Fibroblast of lung (primary cell): ENCODE results near the gene PMM2. TPM values are rescaled to one million over a fixed set of nuclear protein-coding genes. Genes with fewer than 3 reads are reported as not detected.

Source experiments
- DNase-seq, 2 donors: peaks; one replicate each; pipeline versions ENCODE4 v3.0.0 to v3.0.0-alpha.2; 2010; ENCODE audit warnings: low read depth in 2 of 2
- H2AFZ ChIP-seq: 2 replicates; pipeline ENCODE4 v1.5.1; 2012; ENCODE audit warnings: low read length, control low read depth, inconsistent platforms
- H3K27ac ChIP-seq: 2 replicates; pipeline ENCODE4 v1.5.1; 2011; ENCODE audit warnings: low read length, control low read depth; ENCODE audit not compliant: insufficient read depth
- H3K27me3 ChIP-seq: 2 replicates; pipeline ENCODE4 v1.5.1; 2011; ENCODE audit warnings: mild to moderate bottlenecking, low read length; ENCODE audit not compliant: control insufficient read depth, insufficient read depth
- H3K36me3 ChIP-seq: 2 replicates; pipeline ENCODE4 v1.5.1; 2011; ENCODE audit warnings: low read length; ENCODE audit not compliant: control insufficient read depth, insufficient read depth
- H3K4me1 ChIP-seq: 2 replicates; pipeline ENCODE4 v1.5.1; 2011; ENCODE audit warnings: low read length; ENCODE audit not compliant: control insufficient read depth, insufficient read depth; ENCODE audit errors: extremely low read depth
- H3K4me2 ChIP-seq: 2 replicates; pipeline ENCODE4 v1.5.1; 2011; ENCODE audit warnings: low read length, control low read depth; ENCODE audit not compliant: insufficient read depth; ENCODE audit errors: extremely low read depth
- H3K4me3 ChIP-seq, 4 experiments: fragments of 200-600 bp in 1 of 4; sonication (generic) in 1 of 4; replicated peaks in 1 of 4; 2 replicates each; pipeline ENCODE4 v1.5.1; 2011 to 2016; ENCODE audit warnings: low read length in 4 of 4, low read depth in 3 of 4, mild to moderate bottlenecking in 3 of 4, control low read depth in 2 of 4, inconsistent platforms in 1 of 4, mixed read lengths in 1 of 4; ENCODE audit not compliant: insufficient read depth in 1 of 4; ENCODE audit errors: control extremely low read depth in 1 of 4
- H3K79me2 ChIP-seq: 2 replicates; pipeline ENCODE4 v1.5.1; 2012; ENCODE audit warnings: mild to moderate bottlenecking, low read length, inconsistent platforms; ENCODE audit not compliant: control insufficient read depth, insufficient read depth
- H3K9ac ChIP-seq: 2 replicates; pipeline ENCODE4 v1.5.1; 2011; ENCODE audit warnings: mild to moderate bottlenecking, low read length, control low read depth; ENCODE audit not compliant: insufficient read depth
- H3K9me3 ChIP-seq: 2 replicates; pipeline ENCODE4 v1.5.1; 2012; ENCODE audit warnings: low read depth, low read length; ENCODE audit not compliant: control insufficient read depth, insufficient read depth
- H4K20me1 ChIP-seq: 2 replicates; pipeline ENCODE4 v1.5.1; 2011; ENCODE audit warnings: low read length; ENCODE audit not compliant: control insufficient read depth, insufficient read depth; ENCODE audit errors: extremely low read depth
- EZH2 ChIP-seq: IDR thresholded peaks from 2 replicates; pipeline ENCODE4 v1.5.1; 2012; ENCODE audit warnings: low read length, control low read depth, mild to moderate bottlenecking; ENCODE audit errors: missing control alignments
- polyA plus RNA-seq, 2 donors: library from polyadenylated mRNA; depleted of rRNA in 1 of 2; stranded (reverse) in 1 of 2; unstranded in 1 of 2; fragments of >200 nt; gene quantifications; 2 replicates each; pipeline ENCODE4 v1.2.1, GENCODE V29; 2011 to 2012; ENCODE audit warnings: missing spikeins in 1 of 2
- total RNA-seq: library from RNA; depleted of rRNA; stranded (reverse); fragments of >200 nt; gene quantifications from 2 replicates; pipeline ENCODE4 v1.2.1, GENCODE V29; 2014
- TF ChIP-seq, protein P1 (sequence below), 2 donors: IDR thresholded peaks in 1 of 2; conservative IDR thresholded peaks in 1 of 2; 1 replicate in 1 of 2; 2 replicates in 1 of 2; pipeline ENCODE4 v1.5.1; 2011 to 2012; ENCODE audit warnings: low read length in 2 of 2, control low read depth in 1 of 2, inconsistent platforms in 1 of 2, low read depth in 1 of 2, mild to moderate bottlenecking in 1 of 2

The PMM2 gene
- total and polyA plus RNA-seq, 2 donors (not counting 1 experiment from before 2014, with no cell fraction given), result 19.5 to 49.3 TPM

DNA sequence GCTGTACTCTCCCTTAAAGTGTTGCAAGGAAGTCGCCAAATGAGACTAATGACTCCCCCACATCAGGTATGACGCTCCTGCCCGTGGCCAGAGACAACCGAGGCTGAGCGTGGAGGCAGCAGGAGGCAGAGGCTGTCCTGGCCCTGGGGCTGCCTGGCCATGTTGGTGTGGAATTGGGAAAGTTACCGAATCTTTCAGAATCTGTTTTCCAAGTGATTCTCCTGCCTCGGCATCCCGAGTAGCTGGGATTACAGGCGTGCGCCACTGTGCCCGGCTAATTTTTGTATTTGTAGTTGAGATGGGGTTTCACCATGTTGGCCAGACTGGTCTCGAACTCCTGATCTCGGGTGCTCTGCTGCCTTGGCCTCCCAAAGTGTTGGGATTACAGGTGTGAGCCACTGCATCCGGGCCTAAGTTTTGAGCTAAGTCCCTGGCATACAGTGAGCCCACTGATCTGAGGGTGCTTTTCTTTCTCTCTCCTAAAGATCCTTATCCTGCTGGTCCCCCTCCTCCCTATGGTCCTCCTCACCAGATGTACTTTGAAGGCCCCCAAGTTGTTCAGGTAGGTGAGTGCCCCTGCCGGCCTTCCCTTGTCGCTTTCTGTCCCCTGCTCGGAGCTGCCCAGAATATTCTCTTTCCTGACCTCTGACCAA, 85.2 kb downstream of the PMM2 start:
- DNase-seq, result no peak
- Histone ChIP-seq H3K9me3 (no peaks in the 10 kb centered on the region), H3K79me2 (no peaks in the 10 kb centered on the region), H2AFZ (no peak overlapping the region), H3K4me1 (peaks cover 30% of the 10 kb centered on the region), H3K27me3 (no peaks in the 10 kb centered on the region), H4K20me1 (no peaks in the 10 kb centered on the region), H3K36me3 (peaks cover 2% of the 10 kb centered on the region), H3K4me2 (no peak overlapping the region), H3K4me3 (no peak overlapping the region), H3K27ac (no peak overlapping the region), H3K9ac (no peak overlapping the region)
- TF ChIP-seq, protein P1, sequence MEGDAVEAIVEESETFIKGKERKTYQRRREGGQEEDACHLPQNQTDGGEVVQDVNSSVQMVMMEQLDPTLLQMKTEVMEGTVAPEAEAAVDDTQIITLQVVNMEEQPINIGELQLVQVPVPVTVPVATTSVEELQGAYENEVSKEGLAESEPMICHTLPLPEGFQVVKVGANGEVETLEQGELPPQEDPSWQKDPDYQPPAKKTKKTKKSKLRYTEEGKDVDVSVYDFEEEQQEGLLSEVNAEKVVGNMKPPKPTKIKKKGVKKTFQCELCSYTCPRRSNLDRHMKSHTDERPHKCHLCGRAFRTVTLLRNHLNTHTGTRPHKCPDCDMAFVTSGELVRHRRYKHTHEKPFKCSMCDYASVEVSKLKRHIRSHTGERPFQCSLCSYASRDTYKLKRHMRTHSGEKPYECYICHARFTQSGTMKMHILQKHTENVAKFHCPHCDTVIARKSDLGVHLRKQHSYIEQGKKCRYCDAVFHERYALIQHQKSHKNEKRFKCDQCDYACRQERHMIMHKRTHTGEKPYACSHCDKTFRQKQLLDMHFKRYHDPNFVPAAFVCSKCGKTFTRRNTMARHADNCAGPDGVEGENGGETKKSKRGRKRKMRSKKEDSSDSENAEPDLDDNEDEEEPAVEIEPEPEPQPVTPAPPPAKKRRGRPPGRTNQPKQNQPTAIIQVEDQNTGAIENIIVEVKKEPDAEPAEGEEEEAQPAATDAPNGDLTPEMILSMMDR (conservative IDR thresholded peaks at IDR 0.05 in 1 of 2, IDR thresholded peaks at IDR 0.05 in 1 of 2; ENCODE audit: low read depth in 1 of 2, low read length in 2 of 2), result no peak
- no peak for TF ChIP-seq EZH2

DNA sequence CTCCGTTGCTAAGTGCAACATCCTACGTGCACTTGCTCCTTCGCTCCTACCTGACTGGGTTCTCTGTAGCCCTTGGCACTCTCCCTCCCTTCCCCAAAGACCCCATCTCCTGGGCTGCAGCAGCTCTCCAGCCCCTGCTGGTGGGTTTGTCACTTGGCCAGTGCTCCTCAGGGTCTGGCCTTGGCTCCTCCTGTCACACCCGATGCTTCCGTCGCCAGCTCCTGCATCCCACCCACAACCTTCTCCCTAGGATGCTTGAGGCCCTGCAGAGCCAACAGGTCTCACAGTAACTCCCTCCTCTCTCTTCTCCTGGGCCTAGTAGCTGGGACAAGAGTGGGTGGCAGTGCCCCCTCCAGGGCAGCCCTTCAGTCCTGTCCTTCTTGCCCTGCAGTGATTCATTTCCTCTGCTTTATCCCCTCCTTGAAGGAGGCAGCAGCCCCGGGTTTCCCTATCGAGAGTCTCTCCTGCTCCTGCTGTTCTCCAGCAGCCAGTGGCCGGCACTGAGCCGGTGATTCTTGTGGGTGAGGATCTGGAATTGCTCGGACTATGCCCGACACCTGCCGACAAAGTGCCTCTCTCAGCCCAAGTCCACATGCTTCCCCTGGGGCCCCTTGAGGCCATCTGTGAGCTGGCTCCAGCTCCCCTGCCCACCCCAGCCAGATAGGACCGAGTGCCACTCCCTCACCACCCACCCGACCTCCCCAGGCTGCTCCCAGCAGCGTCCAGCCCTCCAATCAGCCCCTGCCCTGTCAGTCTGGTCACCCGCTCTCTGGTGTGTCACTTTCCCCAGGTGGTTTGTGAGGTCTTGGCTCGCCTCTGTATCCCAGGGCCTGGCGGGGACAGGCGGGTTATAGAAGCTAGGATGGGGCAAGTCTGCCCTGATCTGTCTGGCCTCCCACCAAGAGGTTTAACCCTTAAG, 88.3 kb downstream of the PMM2 start:
- Histone ChIP-seq H3K36me3 (peaks cover 8% of the 10 kb centered on the region), H3K4me1 (peaks cover 31% of the 10 kb centered on the region), H3K4me2 (no peak overlapping the region), H3K9me3 (no peaks in the 10 kb centered on the region), H4K20me1 (no peaks in the 10 kb centered on the region), H3K27ac (peak overlapping the region; percentile 39), H3K79me2 (no peaks in the 10 kb centered on the region), H2AFZ (no peak overlapping the region), H3K27me3 (no peaks in the 10 kb centered on the region), H3K4me3 (no peak overlapping the region), H3K9ac (no peak overlapping the region)
- DNase-seq, result peak; percentile 37 to 43
- TF ChIP-seq, protein P1 (conservative IDR thresholded peaks at IDR 0.05 in 1 of 2, IDR thresholded peaks at IDR 0.05 in 1 of 2; ENCODE audit: low read depth in 1 of 2, low read length in 2 of 2), result peak in 1 of 2 donors; percentile 11
- no peak for TF ChIP-seq EZH2

DNA sequence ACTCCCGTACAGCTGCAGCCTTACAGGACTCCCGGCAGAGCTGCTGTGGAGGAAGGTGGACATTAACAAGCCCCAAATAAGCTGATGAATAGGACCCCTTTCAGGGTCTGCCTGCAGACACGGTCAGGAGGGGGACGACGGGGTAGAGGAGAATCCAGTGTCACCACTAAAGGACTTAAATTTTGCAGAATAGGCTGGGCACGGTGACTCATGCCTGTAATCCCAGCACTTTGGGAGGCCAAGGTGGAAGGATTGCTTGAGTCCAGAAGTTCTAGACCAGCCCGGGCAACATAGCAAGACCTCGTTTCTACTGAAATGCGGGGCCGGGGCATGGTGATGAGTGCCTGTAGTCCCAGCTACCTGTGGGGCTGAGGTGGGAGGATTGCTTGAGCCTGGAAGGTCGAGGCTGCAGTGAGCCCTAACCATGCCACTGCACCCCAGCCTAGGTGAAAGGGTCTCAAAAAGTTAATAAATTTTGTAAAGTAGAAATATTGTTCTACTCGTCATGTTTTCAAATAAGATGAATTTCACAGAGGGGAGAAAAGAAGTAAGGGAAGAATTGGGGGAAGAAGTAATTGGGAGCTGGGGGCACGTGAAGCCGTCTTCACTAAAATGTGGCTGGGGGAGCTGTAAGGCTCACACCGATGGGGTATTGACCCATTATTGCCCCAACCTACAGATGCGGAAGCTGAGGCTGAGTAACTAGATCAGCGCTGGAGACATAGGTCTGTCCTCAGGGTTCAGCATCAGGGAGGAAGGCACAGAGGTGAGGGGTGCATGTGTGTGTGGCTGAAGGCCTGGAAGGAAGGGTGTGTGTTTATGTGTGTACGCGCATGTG, 89.2 kb downstream of the PMM2 start:
- Histone ChIP-seq H3K27ac (no peak overlapping the region), H3K4me1 (peaks cover 31% of the 10 kb centered on the region), H3K79me2 (no peaks in the 10 kb centered on the region), H3K9ac (no peak overlapping the region), H3K27me3 (no peaks in the 10 kb centered on the region), H3K9me3 (no peaks in the 10 kb centered on the region), H3K4me2 (no peak overlapping the region), H3K4me3 (no peak overlapping the region), H4K20me1 (no peaks in the 10 kb centered on the region), H2AFZ (no peak overlapping the region), H3K36me3 (peaks cover 9% of the 10 kb centered on the region)
- TF ChIP-seq, protein P1 (conservative IDR thresholded peaks at IDR 0.05 in 1 of 2, IDR thresholded peaks at IDR 0.05 in 1 of 2; ENCODE audit: low read depth in 1 of 2, low read length in 2 of 2), result no peak
- TF ChIP-seq EZH2, result no peak
- no peak for DNase-seq
